Fibroblast of lung (primary cell): ENCODE measurements around the gene HIBADH. TPM values are rescaled to one million over a fixed set of nuclear protein-coding genes. Genes with fewer than 3 reads are reported as not detected.

Source experiments
- DNase-seq, 2 donors: peaks; one replicate each; pipeline versions ENCODE4 v3.0.0 to v3.0.0-alpha.2; 2010; ENCODE audit warnings: low read depth in 2 of 2
- H2AFZ ChIP-seq: 2 replicates; pipeline ENCODE4 v1.5.1; 2012; ENCODE audit warnings: low read length, control low read depth, inconsistent platforms
- H3K27ac ChIP-seq: 2 replicates; pipeline ENCODE4 v1.5.1; 2011; ENCODE audit warnings: low read length, control low read depth; ENCODE audit not compliant: insufficient read depth
- H3K27me3 ChIP-seq: 2 replicates; pipeline ENCODE4 v1.5.1; 2011; ENCODE audit warnings: mild to moderate bottlenecking, low read length; ENCODE audit not compliant: control insufficient read depth, insufficient read depth
- H3K36me3 ChIP-seq: 2 replicates; pipeline ENCODE4 v1.5.1; 2011; ENCODE audit warnings: low read length; ENCODE audit not compliant: control insufficient read depth, insufficient read depth
- H3K4me1 ChIP-seq: 2 replicates; pipeline ENCODE4 v1.5.1; 2011; ENCODE audit warnings: low read length; ENCODE audit not compliant: control insufficient read depth, insufficient read depth; ENCODE audit errors: extremely low read depth
- H3K4me2 ChIP-seq: 2 replicates; pipeline ENCODE4 v1.5.1; 2011; ENCODE audit warnings: low read length, control low read depth; ENCODE audit not compliant: insufficient read depth; ENCODE audit errors: extremely low read depth
- H3K4me3 ChIP-seq, 4 experiments: fragments of 200-600 bp in 1 of 4; sonication (generic) in 1 of 4; replicated peaks in 1 of 4; 2 replicates each; pipeline ENCODE4 v1.5.1; 2011 to 2016; ENCODE audit warnings: low read length in 4 of 4, low read depth in 3 of 4, mild to moderate bottlenecking in 3 of 4, control low read depth in 2 of 4, inconsistent platforms in 1 of 4, mixed read lengths in 1 of 4; ENCODE audit not compliant: insufficient read depth in 1 of 4; ENCODE audit errors: control extremely low read depth in 1 of 4
- H3K79me2 ChIP-seq: 2 replicates; pipeline ENCODE4 v1.5.1; 2012; ENCODE audit warnings: mild to moderate bottlenecking, low read length, inconsistent platforms; ENCODE audit not compliant: control insufficient read depth, insufficient read depth
- H3K9ac ChIP-seq: 2 replicates; pipeline ENCODE4 v1.5.1; 2011; ENCODE audit warnings: mild to moderate bottlenecking, low read length, control low read depth; ENCODE audit not compliant: insufficient read depth
- H3K9me3 ChIP-seq: 2 replicates; pipeline ENCODE4 v1.5.1; 2012; ENCODE audit warnings: low read depth, low read length; ENCODE audit not compliant: control insufficient read depth, insufficient read depth
- H4K20me1 ChIP-seq: 2 replicates; pipeline ENCODE4 v1.5.1; 2011; ENCODE audit warnings: low read length; ENCODE audit not compliant: control insufficient read depth, insufficient read depth; ENCODE audit errors: extremely low read depth
- CTCF ChIP-seq, 2 donors: IDR thresholded peaks in 1 of 2; conservative IDR thresholded peaks in 1 of 2; 1 replicate in 1 of 2; 2 replicates in 1 of 2; pipeline ENCODE4 v1.5.1; 2011 to 2012; ENCODE audit warnings: low read length in 2 of 2, control low read depth in 1 of 2, inconsistent platforms in 1 of 2, low read depth in 1 of 2, mild to moderate bottlenecking in 1 of 2
- EZH2 ChIP-seq: IDR thresholded peaks from 2 replicates; pipeline ENCODE4 v1.5.1; 2012; ENCODE audit warnings: low read length, control low read depth, mild to moderate bottlenecking; ENCODE audit errors: missing control alignments
- polyA plus RNA-seq, 2 donors: library from polyadenylated mRNA; depleted of rRNA in 1 of 2; stranded (reverse) in 1 of 2; unstranded in 1 of 2; fragments of >200 nt; gene quantifications; 2 replicates each; pipeline ENCODE4 v1.2.1, GENCODE V29; 2011 to 2012; ENCODE audit warnings: missing spikeins in 1 of 2
- total RNA-seq: library from RNA; depleted of rRNA; stranded (reverse); fragments of >200 nt; gene quantifications from 2 replicates; pipeline ENCODE4 v1.2.1, GENCODE V29; 2014

Gene HIBADH
- total and polyA plus RNA-seq, 2 donors (not counting 1 experiment from before 2014, with no cell fraction given), result 88.7 to 96.0 TPM

GRCh38 chr7:27647046-27647445, 15.6 kb downstream of the HIBADH start:
- H3K27ac ChIP-seq, result no peak overlapping the region
- H3K79me2 ChIP-seq, result no peaks in the 10 kb centered on the region
- no peak overlapping the region for H2AFZ ChIP-seq
- H3K4me2 ChIP-seq, result no peak overlapping the region
- H4K20me1 ChIP-seq, result no peaks in the 10 kb centered on the region
- no peaks in the 10 kb centered on the region for H3K4me1 ChIP-seq
- no peak overlapping the region for H3K4me3 ChIP-seq
- no peak overlapping the region for H3K9ac ChIP-seq
- H3K36me3 ChIP-seq, result peaks cover 1% of the 10 kb centered on the region
- H3K27me3 ChIP-seq, result no peaks in the 10 kb centered on the region
- TF ChIP-seq EZH2, result no peak
- TF ChIP-seq CTCF (conservative IDR thresholded peaks at IDR 0.05 in 1 of 2, IDR thresholded peaks at IDR 0.05 in 1 of 2; ENCODE audit: low read depth in 1 of 2, low read length in 2 of 2), result no peak
- DNase-seq, result peak; percentile 69 to 82
- no peaks in the 10 kb centered on the region for H3K9me3 ChIP-seq

- Histone ChIP-seq H3K4me1 (peaks cover 4% of the 10 kb centered on the region), H3K9ac (no peak overlapping the region), H2AFZ (no peak overlapping the region), H3K9me3 (no peaks in the 10 kb centered on the region), H3K36me3 (peaks cover 1% of the 10 kb centered on the region), H3K4me2 (no peak overlapping the region), H3K27me3 (no peaks in the 10 kb centered on the region), H3K27ac (no peak overlapping the region), H3K4me3 (no peak overlapping the region), H3K79me2 (no peaks in the 10 kb centered on the region), H4K20me1 (no peaks in the 10 kb centered on the region)
- TF ChIP-seq EZH2 (no peak), CTCF (conservative IDR thresholded peaks at IDR 0.05 in 1 of 2, IDR thresholded peaks at IDR 0.05 in 1 of 2; ENCODE audit: low read depth in 1 of 2, low read length in 2 of 2) (no peak)
- DNase-seq, result no peak
Observed at GRCh38 chr7:27642271-27642670, 20.4 kb downstream of the HIBADH start.

GRCh38 chr7:27641581-27642230, 21.0 kb downstream of the HIBADH start:
- no peak overlapping the region for H3K9ac ChIP-seq
- H3K27ac ChIP-seq, result no peak overlapping the region
- TF ChIP-seq CTCF (conservative IDR thresholded peaks at IDR 0.05 in 1 of 2, IDR thresholded peaks at IDR 0.05 in 1 of 2; ENCODE audit: low read depth in 1 of 2, low read length in 2 of 2) (no peak), EZH2 (no peak)
- H3K4me1 ChIP-seq, result peaks cover 4% of the 10 kb centered on the region
- H3K27me3 ChIP-seq, result no peaks in the 10 kb centered on the region
- DNase-seq, result peak in 1 of 2 donors; percentile 11
- no peaks in the 10 kb centered on the region for H3K79me2 ChIP-seq
- H3K9me3 ChIP-seq, result no peaks in the 10 kb centered on the region
- H3K36me3 ChIP-seq, result peaks cover 1% of the 10 kb centered on the region
- peak overlapping the region; percentile 53 for H3K4me2 ChIP-seq
- H4K20me1 ChIP-seq, result no peaks in the 10 kb centered on the region
- H3K4me3 ChIP-seq, result peak overlapping the region in 1 of 4 experiments; percentile 7
- no peak overlapping the region for H2AFZ ChIP-seq
